Measurements from ENCODE around the gene CSMD2. TPM values are rescaled to one million over a fixed set of nuclear protein-coding genes. Genes with fewer than 3 reads are reported as not detected.

The CSMD2 gene
- total and polyA plus RNA-seq, 2 experiments from 2014 or later = 5.3 to 16.6 TPM

DNA sequence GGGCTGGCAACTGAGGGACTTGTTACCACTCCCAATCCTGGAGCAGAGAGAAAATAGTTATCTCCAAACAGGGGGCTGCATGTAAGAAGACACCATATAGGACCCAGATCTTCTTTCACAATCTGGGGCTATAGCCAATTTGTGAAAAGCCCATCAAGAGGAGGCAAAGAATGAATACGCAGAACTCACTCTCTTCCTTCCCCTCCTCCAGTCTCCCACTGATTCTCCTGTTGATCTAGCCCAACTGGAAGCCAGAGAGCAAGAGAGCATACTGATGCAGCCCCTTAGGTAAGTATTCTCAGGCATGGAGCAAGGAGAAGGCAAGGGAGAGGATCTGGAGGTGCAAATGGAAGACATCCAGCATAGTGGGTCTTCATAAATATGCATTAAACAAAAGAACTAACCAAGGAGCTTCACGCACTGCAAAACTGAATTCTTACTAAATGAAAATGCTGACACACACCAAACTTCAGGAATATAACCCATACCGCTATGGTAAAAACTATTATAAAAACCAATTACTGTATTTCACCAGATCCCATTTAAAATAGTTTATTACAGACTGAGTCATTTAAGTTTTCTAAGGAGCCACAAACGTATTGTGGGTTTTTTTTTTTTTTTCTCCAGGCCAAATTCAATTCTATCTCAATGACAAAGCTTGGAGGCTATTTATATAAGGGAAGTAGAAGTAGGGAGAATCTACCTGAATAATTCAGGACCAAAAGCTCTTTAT lies 316.7 kb downstream of the CSMD2 start:
- peaks cover 26% of the 10 kb centered on the region for H3K4me1 ChIP-seq (ENCODE audit: insufficient read depth)
- H3K27ac Mint-ChIP-seq = peak overlapping the region; percentile 46
- H3F3A ChIP-seq (replicated peaks; ENCODE audit: low read depth) = no peaks in the 10 kb centered on the region
- H3K27ac ChIP-seq (ENCODE audit: low read depth) = peak overlapping the region; percentile 50; the same call in 1 of the 2 replicates
- no peak overlapping the region for H3K4me3 Mint-ChIP-seq
- peak; percentile 13 for DNase-seq (ENCODE audit: low spot score)
- no peaks in the 10 kb centered on the region for H3K9me3 Mint-ChIP-seq
- no peaks in the 10 kb centered on the region for H3K27me3 Mint-ChIP-seq (ENCODE audit: insufficient read depth, low read depth, poor library complexity)
- no peaks in the 10 kb centered on the region for H3K27me3 ChIP-seq (ENCODE audit: insufficient read depth)
- TF ChIP-seq REST (IDR thresholded peaks at IDR 0.05; ENCODE audit: unreplicated experiment) (no peak), NANOG (IDR thresholded peaks at IDR 0.05; ENCODE audit: borderline replicate concordance) (no peak)
- ATAC-seq = peak; percentile 62
- H3K4me2 ChIP-seq = peak overlapping the region; percentile 48; the same call in 1 of the 2 replicates
- no peaks in the 10 kb centered on the region; the same call in 1 of the 2 replicates for H3K79me2 ChIP-seq (replicated peaks; ENCODE audit: insufficient read depth)
- peaks cover 4% of the 10 kb centered on the region; the same call in 1 of the 3 replicates for H3K36me3 Mint-ChIP-seq (ENCODE audit: low read depth)
- H3K36me3 ChIP-seq (ENCODE audit: insufficient read depth) = no peaks in the 10 kb centered on the region
- H3K4me1 Mint-ChIP-seq = peaks cover 51% of the 10 kb centered on the region
- H3K4me3 ChIP-seq = no peak overlapping the region
- no peaks in the 10 kb centered on the region for H3K9me2 ChIP-seq (ENCODE audit: insufficient read depth)
- H2AFZ ChIP-seq = no peak overlapping the region
- no peaks in the 10 kb centered on the region; the same call in 1 of the 2 replicates for H4K20me1 ChIP-seq (replicated peaks; ENCODE audit: insufficient read depth)

- Histone ChIP-seq H3F3A (replicated peaks; ENCODE audit: low read depth) (no peaks in the 10 kb centered on the region), H3K36me3 (ENCODE audit: insufficient read depth) (no peaks in the 10 kb centered on the region), H3K79me2 (replicated peaks; ENCODE audit: insufficient read depth) (no peaks in the 10 kb centered on the region; the same call in 1 of the 2 replicates), H3K9me2 (ENCODE audit: insufficient read depth) (no peaks in the 10 kb centered on the region), H3K4me3 (no peak overlapping the region), H3K4me2 (no peak overlapping the region), H4K20me1 (replicated peaks; ENCODE audit: insufficient read depth) (no peaks in the 10 kb centered on the region; the same call in 1 of the 2 replicates), H3K27ac (ENCODE audit: low read depth) (no peak overlapping the region), H3K27me3 (ENCODE audit: insufficient read depth) (no peaks in the 10 kb centered on the region), H3K4me1 (ENCODE audit: insufficient read depth) (peaks cover 26% of the 10 kb centered on the region), H2AFZ (no peak overlapping the region)
- peaks cover 40% of the 10 kb centered on the region for H3K4me1 Mint-ChIP-seq
- DNase-seq (ENCODE audit: low spot score) (no peak), ATAC-seq (no peak)
- H3K9me3 Mint-ChIP-seq = no peaks in the 10 kb centered on the region
- no peaks in the 10 kb centered on the region for H3K27me3 Mint-ChIP-seq (ENCODE audit: insufficient read depth, low read depth, poor library complexity)
- no peak overlapping the region for H3K4me3 Mint-ChIP-seq
- TF ChIP-seq ZNF331 (CRISPR knock-in tag; IDR thresholded peaks at IDR 0.05; ENCODE audit: low read depth) = no peak
- no peak for TF ChIP-seq CTCF (conservative IDR thresholded peaks at IDR 0.05; ENCODE audit: low read depth in 2 of 2)
- TF ChIP-seq EZH2 (IDR thresholded peaks at IDR 0.05; ENCODE audit: low read depth, unreplicated experiment) = no peak
- TF ChIP-seq ZNF114 (CRISPR knock-in tag; IDR thresholded peaks at IDR 0.05) = no peak
- TF ChIP-seq EZH2phosphoT487 (IDR thresholded peaks at IDR 0.05; ENCODE audit: unreplicated experiment) = no peak
- H3K36me3 Mint-ChIP-seq (ENCODE audit: low read depth) = peaks cover 4% of the 10 kb centered on the region; the same call in 1 of the 3 replicates
- no peak overlapping the region for H3K27ac Mint-ChIP-seq
Observed at GRCh38 chr1:33846861-33847260, 318.2 kb downstream of the CSMD2 start.
